Fibroblast of villous mesenchyme (primary cell): ENCODE data around the gene IFIH1. TPM values are rescaled to one million over a fixed set of nuclear protein-coding genes. Genes with fewer than 3 reads are reported as not detected.
A peak's percentile ranks its signal among the peaks of the same experiment; 100 is the strongest.

Experiments used
- DNase-seq: peaks from one replicate; pipeline ENCODE4 v3.0.0-alpha.2; 2010; ENCODE audit warnings: low read depth
- H3K4me3 ChIP-seq: 2 replicates; pipeline ENCODE4 v1.5.1; 2011; ENCODE audit warnings: low read depth, mild to moderate bottlenecking, low read length
- total RNA-seq: library from RNA; depleted of rRNA; stranded (reverse); fragments of >200 nt; gene quantifications from 2 replicates; pipeline ENCODE4 v1.2.3, GENCODE V29; 2012
- TF ChIP-seq, protein P1 (sequence below): IDR thresholded peaks from 2 replicates; pipeline ENCODE4 v1.5.1; 2012; ENCODE audit warnings: low read depth, mild to moderate bottlenecking, low read length; ENCODE audit not compliant: insufficient read depth

The IFIH1 gene
- total RNA-seq, 1 donor, result 7.8 TPM

DNA sequence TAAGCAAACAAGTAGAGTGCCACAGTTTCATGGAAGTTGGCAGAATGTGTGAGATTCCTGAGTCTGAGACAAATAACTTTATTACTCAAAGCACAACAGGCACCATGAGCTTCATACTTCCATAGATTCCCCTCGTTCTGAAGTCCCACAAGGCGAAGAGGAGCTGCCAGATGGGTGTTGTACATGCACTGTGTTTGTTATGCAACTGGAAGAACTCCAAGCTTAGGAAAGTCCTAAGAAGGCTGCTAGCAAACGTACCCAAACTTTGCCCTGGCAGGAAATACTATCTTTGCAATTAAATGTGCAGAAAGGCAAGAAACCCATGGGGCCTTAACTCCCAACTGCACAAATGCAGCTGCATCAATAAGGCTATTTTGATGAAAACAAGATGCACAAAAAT is 23.8 kb upstream of the IFIH1 start:
- no peak for DNase-seq
- H3K4me3 ChIP-seq, result no peak overlapping the region
- TF ChIP-seq, protein P1, sequence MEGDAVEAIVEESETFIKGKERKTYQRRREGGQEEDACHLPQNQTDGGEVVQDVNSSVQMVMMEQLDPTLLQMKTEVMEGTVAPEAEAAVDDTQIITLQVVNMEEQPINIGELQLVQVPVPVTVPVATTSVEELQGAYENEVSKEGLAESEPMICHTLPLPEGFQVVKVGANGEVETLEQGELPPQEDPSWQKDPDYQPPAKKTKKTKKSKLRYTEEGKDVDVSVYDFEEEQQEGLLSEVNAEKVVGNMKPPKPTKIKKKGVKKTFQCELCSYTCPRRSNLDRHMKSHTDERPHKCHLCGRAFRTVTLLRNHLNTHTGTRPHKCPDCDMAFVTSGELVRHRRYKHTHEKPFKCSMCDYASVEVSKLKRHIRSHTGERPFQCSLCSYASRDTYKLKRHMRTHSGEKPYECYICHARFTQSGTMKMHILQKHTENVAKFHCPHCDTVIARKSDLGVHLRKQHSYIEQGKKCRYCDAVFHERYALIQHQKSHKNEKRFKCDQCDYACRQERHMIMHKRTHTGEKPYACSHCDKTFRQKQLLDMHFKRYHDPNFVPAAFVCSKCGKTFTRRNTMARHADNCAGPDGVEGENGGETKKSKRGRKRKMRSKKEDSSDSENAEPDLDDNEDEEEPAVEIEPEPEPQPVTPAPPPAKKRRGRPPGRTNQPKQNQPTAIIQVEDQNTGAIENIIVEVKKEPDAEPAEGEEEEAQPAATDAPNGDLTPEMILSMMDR, result no peak

DNA sequence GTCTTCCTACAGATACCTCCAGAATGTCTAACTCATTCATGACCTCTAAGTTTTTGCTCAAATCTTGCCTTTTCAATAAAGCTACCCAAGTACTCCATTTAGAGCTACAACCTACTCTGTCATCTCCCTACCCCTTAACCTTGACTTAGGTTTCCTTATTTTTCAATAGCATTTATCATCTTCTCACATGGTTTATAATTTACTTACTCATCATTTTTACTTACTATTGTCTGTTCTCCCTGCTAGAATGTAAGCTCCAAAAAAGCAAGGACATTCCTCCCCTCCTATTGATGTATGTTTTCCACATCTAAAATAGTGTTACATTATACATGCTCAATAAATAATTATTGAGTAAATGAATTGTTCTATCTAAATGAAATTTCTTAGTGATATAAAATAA is 22.3 kb upstream of the IFIH1 start:
- TF ChIP-seq, protein P1, result no peak
- no peak for DNase-seq
- H3K4me3 ChIP-seq, result no peak overlapping the region

DNA sequence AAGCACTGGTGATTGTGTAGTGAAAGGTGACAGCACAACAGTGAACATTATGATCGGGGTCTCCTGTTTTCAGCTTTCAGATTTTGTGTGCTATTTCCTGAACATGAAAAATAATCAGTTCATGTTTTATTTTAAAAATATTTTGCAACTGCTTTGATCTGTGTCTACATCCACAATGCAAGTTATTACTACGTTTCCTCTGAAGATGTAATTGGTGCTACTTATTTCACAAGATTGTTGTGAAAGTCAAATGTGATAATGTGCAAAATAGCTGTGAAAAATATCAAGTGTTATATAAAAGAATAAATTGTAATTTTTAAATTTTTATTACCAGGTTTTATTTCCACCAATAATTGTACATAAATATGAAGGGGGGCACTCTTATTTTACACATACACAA is 19.4 kb upstream of the IFIH1 start:
- no peak overlapping the region for H3K4me3 ChIP-seq
- TF ChIP-seq, protein P1, result no peak
- DNase-seq, result no peak

DNA sequence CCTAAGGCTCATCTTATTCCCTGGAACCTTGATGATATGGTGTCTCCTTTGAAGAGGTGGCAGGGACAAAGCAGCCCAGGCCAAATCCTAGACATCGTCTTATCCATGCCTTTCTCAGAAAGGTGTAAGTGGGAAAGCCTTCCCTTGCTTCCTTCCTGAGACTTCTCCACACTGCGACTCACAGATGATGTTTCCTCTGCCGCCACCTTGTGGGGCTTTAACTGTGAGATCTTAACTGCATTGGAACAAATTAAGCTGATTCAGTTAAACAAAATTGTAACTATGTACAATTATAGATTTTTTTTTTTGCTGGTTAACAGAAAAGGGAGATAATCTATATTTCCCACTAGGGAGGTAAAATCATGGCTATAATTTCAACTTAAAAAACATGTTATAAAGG is 15.5 kb upstream of the IFIH1 start:
- peak; percentile 15 for DNase-seq
- TF ChIP-seq, protein P1, result peak; percentile 53
- no peak overlapping the region for H3K4me3 ChIP-seq

DNA sequence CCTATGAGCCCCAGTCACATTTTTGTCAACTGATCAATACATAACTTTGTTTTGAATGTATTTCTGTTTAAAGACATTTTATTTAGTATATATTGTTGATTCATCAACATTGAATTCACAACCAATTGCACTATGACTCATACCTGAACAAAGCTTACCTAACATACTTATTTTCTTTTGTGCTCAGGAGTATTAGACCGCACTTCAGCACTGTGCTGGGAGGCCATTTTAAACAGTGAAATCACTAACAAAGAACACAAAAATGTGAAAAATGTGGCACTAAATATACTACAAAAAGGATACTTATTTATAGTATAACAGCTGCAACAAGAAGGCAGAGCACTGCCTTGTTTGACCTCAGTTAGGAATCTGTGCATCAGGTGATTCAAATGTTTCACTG is 12.4 kb upstream of the IFIH1 start:
- DNase-seq, result no peak
- no peak overlapping the region for H3K4me3 ChIP-seq
- TF ChIP-seq, protein P1, result no peak

DNA sequence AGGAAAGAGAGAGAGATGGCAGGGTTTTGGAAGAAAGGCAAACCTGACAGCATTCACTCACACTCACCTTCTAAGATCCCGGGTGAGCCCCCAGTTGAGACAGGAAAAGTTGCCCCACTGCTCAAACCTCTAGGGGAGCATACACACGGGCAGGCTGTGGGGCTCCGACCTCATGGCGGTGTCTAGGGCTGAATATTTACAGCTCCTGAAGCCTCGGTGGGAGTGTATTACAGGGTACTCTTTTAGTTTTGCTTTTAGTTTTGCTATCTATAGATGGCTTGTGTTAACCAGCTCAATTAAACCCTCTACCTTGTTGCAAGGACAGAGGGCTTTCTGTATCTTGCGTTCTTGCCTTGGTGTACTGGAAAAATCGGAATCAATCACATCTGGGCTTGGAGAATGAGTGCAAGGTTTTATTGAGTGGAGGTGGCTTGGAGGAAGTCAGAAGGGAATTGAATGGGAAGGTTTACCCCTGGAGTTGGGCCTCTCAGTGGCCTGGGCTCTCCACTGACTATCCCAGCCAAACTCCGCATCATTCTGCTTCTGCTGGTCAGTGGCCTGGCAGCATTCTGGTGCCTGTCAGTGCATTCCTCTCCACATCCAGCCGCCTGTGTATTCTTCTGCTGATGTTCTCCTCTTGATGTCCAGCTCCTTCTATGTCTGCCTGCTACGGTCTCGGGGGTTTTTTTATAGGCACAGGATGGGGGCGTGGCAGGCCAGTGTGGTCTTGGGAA is 10.1 kb upstream of the IFIH1 start:
- DNase-seq, result no peak
- TF ChIP-seq, protein P1, result no peak

DNA sequence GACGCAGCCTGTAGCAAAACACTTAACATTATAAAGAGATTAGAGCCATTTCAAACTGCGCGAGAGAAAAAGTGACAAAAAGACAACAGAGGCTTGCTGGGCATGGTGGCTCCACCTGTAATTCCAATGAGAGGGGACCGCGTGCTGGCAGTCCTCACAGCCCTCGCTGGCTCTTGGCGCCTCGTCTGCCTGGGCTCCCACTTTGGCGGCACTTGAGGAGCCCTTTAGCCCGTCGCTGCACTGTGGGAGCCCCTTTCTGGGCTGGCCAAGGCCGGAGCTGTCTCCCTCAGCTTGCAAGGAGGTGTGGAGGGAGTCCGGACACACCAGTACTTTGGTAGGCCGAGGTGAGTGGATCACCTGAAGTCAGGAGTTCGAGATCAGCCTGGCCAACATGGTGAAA is 9.3 kb upstream of the IFIH1 start:
- DNase-seq, result no peak
- TF ChIP-seq, protein P1, result no peak
- no peak overlapping the region for H3K4me3 ChIP-seq

More for the DNA sequence above, 10.1 kb upstream of the IFIH1 start:
- H3K4me3 ChIP-seq, result no peak overlapping the region
